Measurements from ENCODE around the gene GRWD1.
"Not testable (repeated sequence)": the region's sequence is repeated elsewhere in the genome, so short reads cannot be mapped to it uniquely, and the experiment has no call there.

GRWD1 gene

GRCh38 chr19:48486706-48487105 lies 40.9 kb downstream of the GRWD1 start:
- not testable (repeated sequence) for DNase-seq, H3K27ac Mint-ChIP-seq, H3K36me3 Mint-ChIP-seq, H3K4me3 Mint-ChIP-seq, H3K9me3 Mint-ChIP-seq
- CTCF ChIA-PET: interaction anchor here (1.5 to 5.1 kb wide), 2 partner anchors 100 to 122 kb away, joined by 3 to 78 read pairs; no protein-coding TSS in a partner anchor
- Mint-ChIP-seq H3K4me1 (peaks cover 23% of the 10 kb centered on the region), H3K27me3 (peaks cover 32% of the 10 kb centered on the region)

GRCh38 chr19:48487544-48487943 lies 41.8 kb downstream of the GRWD1 start:
- Mint-ChIP-seq H3K4me3 (no peak overlapping the region), H3K27ac (no peak overlapping the region), H3K36me3 (no peaks in the 10 kb centered on the region), H3K4me1 (peaks cover 26% of the 10 kb centered on the region), H3K27me3 (peaks cover 40% of the 10 kb centered on the region), H3K9me3 (no peaks in the 10 kb centered on the region)
- CTCF ChIA-PET: interaction anchor here (0.6 to 5.1 kb wide), 4 partner anchors 99 to 345 kb away, joined by 3 to 78 read pairs (median 3); no protein-coding TSS in a partner anchor
- no peak for DNase-seq

GRCh38 chr19:48487948-48488347 lies 42.2 kb downstream of the GRWD1 start:
- H3K9me3 Mint-ChIP-seq: no peaks in the 10 kb centered on the region
- no peak overlapping the region for H3K4me3 Mint-ChIP-seq
- no peak overlapping the region for H3K27ac Mint-ChIP-seq
- DNase-seq: no peak
- peaks cover 30% of the 10 kb centered on the region for H3K4me1 Mint-ChIP-seq
- CTCF ChIA-PET: interaction anchor here (0.6 to 5.1 kb wide), 4 partner anchors 99 to 346 kb away, joined by 3 to 78 read pairs (median 15); no protein-coding TSS in a partner anchor
- H3K27me3 Mint-ChIP-seq: peaks cover 44% of the 10 kb centered on the region
- H3K36me3 Mint-ChIP-seq: no peaks in the 10 kb centered on the region

GRCh38 chr19:48488478-48488877 lies 42.7 kb downstream of the GRWD1 start:
- CTCF ChIA-PET: interaction anchor here (2.3 to 5.1 kb wide), 4 partner anchors 8 to 174 kb away, joined by 11 to 78 read pairs (median 18); no protein-coding TSS in a partner anchor
- H3K9me3 Mint-ChIP-seq, H3K27ac Mint-ChIP-seq, H3K4me3 Mint-ChIP-seq, H3K36me3 Mint-ChIP-seq, DNase-seq: not testable (repeated sequence)
- H3K4me1 Mint-ChIP-seq: peaks cover 32% of the 10 kb centered on the region
- peaks cover 50% of the 10 kb centered on the region for H3K27me3 Mint-ChIP-seq

GRCh38 chr19:48489608-48490216 lies 43.9 kb downstream of the GRWD1 start:
- no peak overlapping the region for H3K4me3 Mint-ChIP-seq
- CTCF ChIA-PET: interaction anchor here (0.8 to 5.1 kb wide), 12 partner anchors 10 to 175 kb away, joined by 3 to 78 read pairs (median 6); no protein-coding TSS in a partner anchor

GRCh38 chr19:48490981-48491792 lies 45.4 kb downstream of the GRWD1 start:
- CTCF ChIA-PET: interaction anchor here (1.2 to 5.1 kb wide), 4 partner anchors 11 to 177 kb away, joined by 5 to 78 read pairs (median 14); no protein-coding TSS in a partner anchor
- peaks cover 1% of the 10 kb centered on the region for H3K36me3 Mint-ChIP-seq
- peak overlapping the region; percentile 2 for H3K4me3 Mint-ChIP-seq
- peaks cover 46% of the 10 kb centered on the region for H3K4me1 Mint-ChIP-seq
- no peak overlapping the region for H3K27ac Mint-ChIP-seq
- DNase-seq: peak; percentile 72
- no peaks in the 10 kb centered on the region for H3K9me3 Mint-ChIP-seq
- H3K27me3 Mint-ChIP-seq: peaks cover 76% of the 10 kb centered on the region

More at GRCh38 chr19:48489608-48490216, 43.9 kb downstream of the GRWD1 start:
- Mint-ChIP-seq H3K27ac (no peak overlapping the region), H3K9me3 (no peaks in the 10 kb centered on the region), H3K4me1 (peaks cover 38% of the 10 kb centered on the region), H3K36me3 (peaks cover 1% of the 10 kb centered on the region), H3K27me3 (peaks cover 61% of the 10 kb centered on the region)
- peak; percentile 86 for DNase-seq

GRCh38 chr19:48491793-48492123 lies 46.0 kb downstream of the GRWD1 start:
- peaks cover 81% of the 10 kb centered on the region for H3K27me3 Mint-ChIP-seq
- H3K4me3 Mint-ChIP-seq: no peak overlapping the region
- DNase-seq: no peak
- H3K9me3 Mint-ChIP-seq: no peaks in the 10 kb centered on the region
- H3K27ac Mint-ChIP-seq: no peak overlapping the region
- CTCF ChIA-PET: interaction anchor here (5.1 kb wide), 1 partner anchor 95 kb away, joined by 78 read pairs; no protein-coding TSS in a partner anchor
- peaks cover 1% of the 10 kb centered on the region for H3K36me3 Mint-ChIP-seq
- peaks cover 46% of the 10 kb centered on the region for H3K4me1 Mint-ChIP-seq

- Mint-ChIP-seq H3K4me3 (peak overlapping the region; percentile 65), H3K4me1 (peaks cover 50% of the 10 kb centered on the region), H3K27ac (no peak overlapping the region), H3K27me3 (peaks cover 92% of the 10 kb centered on the region), H3K36me3 (peaks cover 1% of the 10 kb centered on the region), H3K9me3 (no peaks in the 10 kb centered on the region)
- DNase-seq: peak; percentile 88
- CTCF ChIA-PET: interaction anchor here (0.7 to 2.0 kb wide), 3 partner anchors 13 to 91 kb away, joined by 4 to 9 read pairs (median 7); no protein-coding TSS in a partner anchor
Observed at GRCh38 chr19:48492925-48493717, 47.3 kb downstream of the GRWD1 start.

GRCh38 chr19:48493718-48494401 lies 48.1 kb downstream of the GRWD1 start:
- no peak overlapping the region for H3K27ac Mint-ChIP-seq
- peaks cover 50% of the 10 kb centered on the region for H3K4me1 Mint-ChIP-seq
- peaks cover 1% of the 10 kb centered on the region for H3K36me3 Mint-ChIP-seq
- CTCF ChIA-PET: interaction anchor here (0.7 to 2.0 kb wide), 3 partner anchors 13 to 91 kb away, joined by 4 to 9 read pairs (median 7); no protein-coding TSS in a partner anchor
- H3K4me3 Mint-ChIP-seq: peak overlapping the region; percentile 62
- H3K27me3 Mint-ChIP-seq: peaks cover 89% of the 10 kb centered on the region
- no peaks in the 10 kb centered on the region for H3K9me3 Mint-ChIP-seq
- DNase-seq: no peak

- Mint-ChIP-seq H3K4me1 (peaks cover 44% of the 10 kb centered on the region), H3K27me3 (peaks cover 92% of the 10 kb centered on the region), H3K4me3 (no peak overlapping the region), H3K36me3 (peaks cover 1% of the 10 kb centered on the region), H3K9me3 (no peaks in the 10 kb centered on the region), H3K27ac (no peak overlapping the region)
- no peak for DNase-seq
- CTCF ChIA-PET: no interaction called here
Observed at GRCh38 chr19:48495396-48495795, 49.6 kb downstream of the GRWD1 start.

- Mint-ChIP-seq H3K27me3 (peaks cover 92% of the 10 kb centered on the region), H3K27ac (no peak overlapping the region), H3K36me3 (peaks cover 1% of the 10 kb centered on the region), H3K4me1 (peaks cover 44% of the 10 kb centered on the region), H3K4me3 (no peak overlapping the region), H3K9me3 (no peaks in the 10 kb centered on the region)
- DNase-seq: no peak
- CTCF ChIA-PET: no interaction called here
Observed at GRCh38 chr19:48496959-48497727, 51.4 kb downstream of the GRWD1 start.

- H3K9me3 Mint-ChIP-seq: no peaks in the 10 kb centered on the region
- H3K27me3 Mint-ChIP-seq: peaks cover 88% of the 10 kb centered on the region
- H3K4me1 Mint-ChIP-seq: peaks cover 39% of the 10 kb centered on the region
- no peak for DNase-seq
- H3K4me3 Mint-ChIP-seq: no peak overlapping the region
- H3K36me3 Mint-ChIP-seq: peaks cover 1% of the 10 kb centered on the region
- no peak overlapping the region for H3K27ac Mint-ChIP-seq
- CTCF ChIA-PET: no interaction called here
Observed at GRCh38 chr19:48497728-48498594, 52.2 kb downstream of the GRWD1 start.

Measured in activated naive CD4-positive, alpha-beta T cell treated with anti-CD3 and anti-CD28 coated beads, Interleukin-2, amount 10 ng/mL, durations not matched to agents 7 days and 5 days (primary cell).